Urinary bladder (tissue), 4 donors: ENCODE data around the gene CPLANE2. TPM values are rescaled to one million over a fixed set of nuclear protein-coding genes. Genes with fewer than 3 reads are reported as not detected.
"Not testable (repeated sequence)": the region's sequence is repeated elsewhere in the genome, so short reads cannot be mapped to it uniquely, and the experiment has no call there.

Experiments
- DNase-seq: peaks from one replicate; pipeline ENCODE4 v3.0.0-alpha.2; 2015; ENCODE audit errors: extremely low spot score
- H3K27ac ChIP-seq: one replicate; pipeline ENCODE4 v1.5.1; 2013; ENCODE audit warnings: low read depth, mild to moderate bottlenecking, moderate library complexity
- H3K36me3 ChIP-seq: one replicate; pipeline ENCODE4 v1.6.1; 2013; ENCODE audit warnings: mild to moderate bottlenecking, moderate library complexity; ENCODE audit not compliant: insufficient read depth
- H3K4me1 ChIP-seq: one replicate; pipeline ENCODE4 v1.6.1; 2013; ENCODE audit warnings: mild to moderate bottlenecking, moderate library complexity; ENCODE audit not compliant: insufficient read depth
- H3K4me3 ChIP-seq: one replicate; pipeline ENCODE4 v1.5.1; 2013; ENCODE audit warnings: low read depth, low read length
- WGBS: extraction: QIAGEN DNeasy Blood & Tissue Kit; methylation state at CpG from one replicate; pipeline ENCODE4 v1.1.7; 2013; 5-methylcytosine and 5-hydroxymethylcytosine counted together
- polyA plus RNA-seq: library from polyadenylated mRNA; stranded (reverse); fragments of 200-250 nt; gene quantifications from one replicate; pipeline ENCODE4 v1.2.3, GENCODE V29; 2013
- total RNA-seq: library from RNA; depleted of rRNA; stranded (reverse); fragments of >200 nt; gene quantifications from one replicate; pipeline ENCODE4 v1.2.3, GENCODE V29; 2014
- donor health status: healthy with polysubstance abuse.
- donor health status: healthy.

CPLANE2 gene
- total and polyA plus RNA-seq, 2 donors = 3.2 to 8.5 TPM

DNA sequence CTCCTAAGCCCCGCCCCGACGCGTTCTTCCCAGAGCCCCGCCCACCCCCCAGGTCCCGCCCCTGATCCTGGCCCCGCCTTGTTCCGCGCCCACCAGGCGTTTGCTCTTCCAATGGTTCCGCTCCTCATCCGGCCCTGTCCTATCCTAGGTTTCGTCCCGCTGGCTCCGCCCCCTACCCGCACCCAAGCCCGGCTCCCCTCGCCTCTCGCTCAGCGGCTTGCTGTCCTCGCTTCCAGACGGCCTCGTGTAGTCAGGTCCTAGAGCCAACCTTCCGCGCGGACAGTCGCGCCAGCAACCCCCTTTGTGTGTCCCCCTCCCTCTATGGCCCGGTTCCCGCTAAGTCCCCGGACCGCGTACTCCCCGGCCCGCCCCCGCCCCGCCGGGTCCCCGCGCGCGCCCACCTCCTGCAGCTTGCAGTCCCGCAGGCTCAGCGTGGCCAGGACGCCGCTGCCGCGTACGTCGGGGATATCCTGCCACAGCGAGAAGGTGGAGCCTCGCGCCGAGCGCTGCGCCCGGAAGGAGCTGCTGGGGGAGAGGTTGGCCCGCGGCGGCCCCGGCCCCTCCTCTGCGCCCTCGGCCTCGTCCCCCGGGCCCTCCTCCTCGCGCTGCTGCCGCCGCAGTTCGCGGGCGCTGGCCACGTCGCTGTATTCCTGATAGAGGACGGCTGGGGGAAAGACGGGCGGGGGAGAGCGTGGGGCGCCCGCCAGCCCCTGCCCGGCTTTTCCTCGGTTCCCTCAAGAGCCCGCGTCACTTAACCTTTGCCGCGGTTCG lies 30.3 kb downstream of the CPLANE2 start:
- peak overlapping the region; percentile 88 for H3K27ac ChIP-seq
- H3K4me3 ChIP-seq = peak overlapping the region; percentile 37
- H3K4me1 ChIP-seq = no peaks in the 10 kb centered on the region
- H3K36me3 ChIP-seq = no peaks in the 10 kb centered on the region
- DNase-seq = peak; percentile 95
- under 1% methylated on average over 87 of the region's 87 CpGs for WGBS

GRCh38 chr1:16205891-16206546 lies 31.0 kb downstream of the CPLANE2 start:
- no peak overlapping the region for H3K4me3 ChIP-seq
- no peaks in the 10 kb centered on the region for H3K36me3 ChIP-seq
- 37% methylated on average over 38 of the region's 38 CpGs for whole genome bisulfite sequencing
- H3K27ac ChIP-seq = peak overlapping the region; percentile 12
- H3K4me1 ChIP-seq = no peaks in the 10 kb centered on the region
- DNase-seq = no peak

DNA sequence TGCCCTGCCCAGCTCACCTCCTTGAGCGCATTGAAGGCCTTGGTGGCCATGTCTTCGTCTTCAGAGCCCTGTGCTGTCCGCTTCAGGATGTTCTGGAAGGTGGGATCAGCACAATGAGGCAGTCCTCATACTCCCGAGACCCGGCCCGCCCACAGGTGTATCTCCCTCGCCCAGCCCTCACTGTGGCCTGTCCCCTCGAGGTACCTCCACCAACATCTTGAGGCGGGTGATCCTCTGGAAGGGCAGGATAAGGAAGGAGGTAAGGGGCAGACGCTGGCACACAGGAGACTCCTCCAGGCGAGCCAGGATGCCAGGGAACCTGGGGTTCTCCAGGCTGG lies 31.7 kb downstream of the CPLANE2 start:
- Histone ChIP-seq H3K27ac (no peak overlapping the region), H3K36me3 (no peaks in the 10 kb centered on the region), H3K4me1 (no peaks in the 10 kb centered on the region), H3K4me3 (no peak overlapping the region)
- WGBS = 95% methylated on average over 11 of the region's 11 CpGs
- DNase-seq = no peak

GRCh38 chr1:16204634-16205333 lies 32.2 kb downstream of the CPLANE2 start:
- no peaks in the 10 kb centered on the region for H3K4me1 ChIP-seq
- no peaks in the 10 kb centered on the region for H3K36me3 ChIP-seq
- H3K27ac ChIP-seq = no peak overlapping the region
- 81% methylated on average over 12 of the region's 12 CpGs for WGBS
- DNase-seq = no peak
- H3K4me3 ChIP-seq = no peak overlapping the region

GRCh38 chr1:16204216-16204615 lies 32.8 kb downstream of the CPLANE2 start:
- WGBS = 86% methylated on average over 2 of the region's 2 CpGs
- DNase-seq = no peak
- Histone ChIP-seq H3K36me3 (no peaks in the 10 kb centered on the region), H3K27ac (no peak overlapping the region), H3K4me1 (no peaks in the 10 kb centered on the region), H3K4me3 (no peak overlapping the region)

DNA sequence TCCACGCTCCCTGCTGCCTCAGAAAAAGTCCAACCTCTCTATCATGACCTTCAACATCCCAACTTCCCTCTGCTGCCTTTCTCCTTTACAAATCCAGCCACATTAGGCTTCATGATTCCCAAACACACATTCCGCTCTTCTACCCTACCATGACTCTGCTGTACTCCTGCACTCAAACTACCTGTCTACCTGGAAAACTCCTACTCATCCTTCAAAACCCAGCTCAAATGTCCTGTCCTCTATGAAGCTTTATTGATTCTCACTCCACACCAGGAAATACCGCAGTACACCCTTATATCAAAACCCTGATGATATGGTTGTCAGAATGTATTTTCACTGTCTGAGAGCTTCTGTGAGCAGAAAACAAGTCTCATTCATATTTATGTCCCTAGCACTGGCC lies 33.4 kb downstream of the CPLANE2 start:
- no peak overlapping the region for H3K4me3 ChIP-seq
- no peaks in the 10 kb centered on the region for H3K4me1 ChIP-seq
- WGBS = 47% methylated on average over 3 of the region's 3 CpGs
- no peaks in the 10 kb centered on the region for H3K36me3 ChIP-seq
- no peak for DNase-seq
- no peak overlapping the region for H3K27ac ChIP-seq

- no peak for DNase-seq
- 87% methylated on average over 24 of the region's 24 CpGs for WGBS
- Histone ChIP-seq H3K27ac (no peak overlapping the region), H3K36me3 (no peaks in the 10 kb centered on the region), H3K4me1 (no peaks in the 10 kb centered on the region), H3K4me3 (no peak overlapping the region)
Observed at GRCh38 chr1:16202281-16203210, 34.4 kb downstream of the CPLANE2 start.

GRCh38 chr1:16199700-16200099 lies 37.3 kb downstream of the CPLANE2 start:
- Histone ChIP-seq H3K4me3 (no peak overlapping the region), H3K4me1 (no peaks in the 10 kb centered on the region), H3K36me3 (no peaks in the 10 kb centered on the region), H3K27ac (no peak overlapping the region)
- DNase-seq = no peak
- WGBS = 93% methylated on average over 4 of the region's 4 CpGs

GRCh38 chr1:16199157-16199501 lies 37.9 kb downstream of the CPLANE2 start:
- no peaks in the 10 kb centered on the region for H3K4me1 ChIP-seq
- H3K36me3 ChIP-seq = no peaks in the 10 kb centered on the region
- no peak overlapping the region for H3K27ac ChIP-seq
- WGBS = 87% methylated on average over 1 of the region's 1 CpG
- no peak overlapping the region for H3K4me3 ChIP-seq
- DNase-seq = no peak

DNA sequence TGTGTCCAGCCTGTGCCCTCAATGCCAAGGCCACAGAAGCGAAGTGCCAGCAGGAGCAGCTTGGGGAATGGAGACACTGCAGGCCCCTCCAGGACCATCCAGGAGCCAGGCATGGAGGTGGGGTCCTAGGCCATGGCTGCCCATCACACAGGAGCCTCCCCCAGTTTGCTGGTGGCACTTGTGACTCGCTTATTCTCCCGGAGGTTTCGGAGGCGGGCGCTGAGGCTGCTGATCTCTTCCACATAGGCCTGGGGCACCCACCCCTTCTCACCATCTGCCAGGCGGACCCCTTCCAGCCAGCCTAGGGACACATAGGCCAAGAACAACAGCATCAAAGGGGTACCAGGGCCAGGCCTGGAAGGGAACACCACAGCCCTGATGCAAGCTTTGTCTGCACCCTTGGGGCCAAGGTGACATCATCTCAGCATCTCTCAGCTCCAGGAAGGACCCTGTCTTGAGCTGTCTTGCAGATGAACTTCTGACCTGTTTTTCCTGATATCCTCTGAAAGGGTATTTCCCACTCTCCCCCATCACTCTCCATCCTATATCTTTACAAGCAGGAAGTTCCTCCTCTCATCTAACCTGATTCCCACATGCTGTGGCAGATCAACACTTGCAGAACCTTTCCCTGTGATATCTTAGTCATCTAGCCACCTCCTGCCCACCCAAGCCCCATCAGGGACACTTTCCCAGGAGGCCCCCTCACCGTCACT lies 38.4 kb downstream of the CPLANE2 start:
- no peak for DNase-seq
- H3K4me3 ChIP-seq = no peak overlapping the region
- no peaks in the 10 kb centered on the region for H3K36me3 ChIP-seq
- no peaks in the 10 kb centered on the region for H3K4me1 ChIP-seq
- 94% methylated on average over 8 of the region's 8 CpGs for WGBS
- no peak overlapping the region for H3K27ac ChIP-seq

DNA sequence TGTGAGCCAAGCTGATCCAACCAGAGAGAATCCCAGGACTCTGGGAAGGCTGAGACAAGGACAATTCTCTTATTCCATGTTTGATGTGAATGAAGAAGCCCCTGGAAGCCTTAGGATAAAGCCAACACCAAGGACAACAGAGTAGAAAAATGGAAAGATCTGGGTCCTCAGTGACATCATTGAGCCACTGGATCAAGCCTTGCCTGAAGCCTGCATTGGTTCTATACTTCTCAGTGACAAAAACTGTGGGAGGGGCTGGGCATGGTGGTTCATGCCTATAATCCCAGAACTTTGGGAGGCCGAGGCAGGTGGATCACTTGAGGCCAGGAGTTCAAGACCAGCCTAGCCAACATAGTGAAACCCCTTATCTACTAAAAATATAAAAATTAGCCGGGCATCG lies 40.1 kb downstream of the CPLANE2 start:
- Histone ChIP-seq H3K27ac (no peak overlapping the region), H3K4me3 (no peak overlapping the region), H3K4me1 (no peaks in the 10 kb centered on the region), H3K36me3 (no peaks in the 10 kb centered on the region)
- DNase-seq = no peak
- 68% methylated on average over 3 of the region's 3 CpGs for WGBS

- not testable (repeated sequence) for DNase-seq, H3K4me3 ChIP-seq, H3K27ac ChIP-seq, H3K36me3 ChIP-seq, H3K4me1 ChIP-seq
- WGBS = 97% methylated on average over 4 of the region's 4 CpGs
Observed at GRCh38 chr1:16196139-16196538, 40.8 kb downstream of the CPLANE2 start.

DNA sequence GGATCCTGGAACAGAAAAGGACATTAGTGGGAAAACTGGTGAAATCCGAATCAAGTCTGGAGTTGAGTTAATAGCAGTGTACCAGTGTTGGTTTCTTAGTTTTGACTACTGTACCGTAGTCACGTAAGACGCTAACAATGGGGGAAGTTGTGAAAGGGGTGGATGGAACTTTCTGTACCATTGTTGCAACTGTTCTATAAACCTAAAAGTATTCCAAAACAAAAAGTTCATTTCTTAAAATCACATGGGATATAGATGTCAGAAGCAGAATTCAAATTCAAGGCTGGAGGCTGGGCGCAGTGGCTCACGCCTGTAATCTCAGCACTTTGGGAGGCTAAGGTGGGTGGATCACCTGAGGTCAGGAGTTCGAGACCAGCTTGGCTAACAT lies 41.5 kb downstream of the CPLANE2 start:
- Histone ChIP-seq H3K4me3 (no peak overlapping the region), H3K4me1 (no peaks in the 10 kb centered on the region), H3K36me3 (no peaks in the 10 kb centered on the region), H3K27ac (no peak overlapping the region)
- no peak for DNase-seq
- WGBS = 90% methylated on average over 7 of the region's 7 CpGs
